Nephron progenitor cell (in vitro differentiated cells): ENCODE results near the gene ATP2C2.
"Not testable (repeated sequence)": the region's sequence is repeated elsewhere in the genome, so short reads cannot be mapped to it uniquely, and the experiment has no call there.

Experiments
- DNase-seq: peaks from one replicate; pipeline ENCODE4 v3.0.0; 2021
- H3K27ac Mint-ChIP-seq: 2 replicates; pipeline ENCODE4 v1.8.0; 2021; ENCODE audit warnings: mild to moderate bottlenecking, moderate library complexity, mixed read lengths
- H3K27me3 Mint-ChIP-seq: 2 replicates; pipeline ENCODE4 v1.8.0; 2021; ENCODE audit warnings: mild to moderate bottlenecking, low read depth, mixed read lengths; ENCODE audit not compliant: poor library complexity
- H3K36me3 Mint-ChIP-seq: 2 replicates; pipeline ENCODE4 v1.8.0; 2021; ENCODE audit warnings: low read depth, mixed read lengths
- H3K4me1 Mint-ChIP-seq: 2 replicates; pipeline ENCODE4 v1.8.0; 2021; ENCODE audit warnings: mixed read lengths
- H3K4me3 Mint-ChIP-seq: 2 replicates; pipeline ENCODE4 v1.8.0; 2021; ENCODE audit warnings: mild to moderate bottlenecking, moderate library complexity, mixed read lengths
- H3K9me3 Mint-ChIP-seq: 2 replicates; pipeline ENCODE4 v1.8.0; 2021; ENCODE audit warnings: mild to moderate bottlenecking, moderate library complexity, mixed read lengths
- CTCF ChIP-seq: fragments of 200-600 bp; sonication (generic); IDR thresholded peaks from 2 replicates; pipeline ENCODE4 v1.5.0; 2021; ENCODE audit warnings: antibody characterized with exemption

The ATP2C2 gene

DNA sequence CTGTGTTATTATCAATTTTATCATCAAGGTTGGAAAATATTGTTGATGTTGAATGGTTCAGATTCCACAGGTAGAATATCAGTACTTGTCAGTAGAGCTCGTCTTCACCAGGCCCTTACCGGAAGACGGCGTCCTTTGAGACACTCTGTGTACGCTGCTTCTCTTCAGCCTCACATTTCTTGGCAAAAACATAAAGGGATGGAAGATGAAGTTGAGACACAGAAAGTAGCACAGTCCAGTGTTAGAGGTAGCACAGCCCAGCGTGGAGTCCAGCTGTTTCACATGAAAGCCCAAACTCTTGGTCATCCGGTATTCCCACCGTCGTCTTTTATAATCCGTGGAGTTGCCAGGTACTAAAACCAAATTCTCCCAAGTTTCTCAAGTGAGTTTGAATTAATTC is 30.4 kb downstream of the ATP2C2 start:
- no peak for TF ChIP-seq CTCF
- H3K27me3 Mint-ChIP-seq: peaks cover 14% of the 10 kb centered on the region
- no peaks in the 10 kb centered on the region for H3K36me3 Mint-ChIP-seq
- peaks cover 20% of the 10 kb centered on the region for H3K9me3 Mint-ChIP-seq
- H3K4me1 Mint-ChIP-seq: peaks cover 13% of the 10 kb centered on the region
- DNase-seq: no peak
- no peak overlapping the region for H3K27ac Mint-ChIP-seq
- H3K4me3 Mint-ChIP-seq: no peak overlapping the region

DNA sequence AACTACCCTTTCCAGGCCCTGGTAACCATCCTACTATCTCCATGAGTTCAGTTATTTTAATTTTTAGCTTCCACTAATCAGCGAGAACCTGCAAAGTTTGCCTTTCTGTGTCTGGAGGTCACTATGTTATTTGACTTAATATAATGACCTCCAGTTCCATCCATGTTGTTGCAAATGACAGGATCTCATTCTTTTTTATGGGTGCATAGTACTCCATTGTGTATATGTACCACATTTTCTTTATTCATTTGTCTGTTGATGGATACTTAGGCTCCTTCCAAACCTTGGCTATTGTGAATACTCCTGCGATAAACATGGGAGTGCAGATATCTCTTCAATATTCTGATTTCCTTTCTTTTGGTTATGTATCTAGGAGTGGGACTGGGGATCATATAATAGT is 31.6 kb downstream of the ATP2C2 start:
- Mint-ChIP-seq H3K9me3 (peaks cover 20% of the 10 kb centered on the region), H3K4me1 (peaks cover 13% of the 10 kb centered on the region), H3K27me3 (peaks cover 24% of the 10 kb centered on the region)
- H3K36me3 Mint-ChIP-seq, DNase-seq, H3K27ac Mint-ChIP-seq, H3K4me3 Mint-ChIP-seq: not testable (repeated sequence)

- H3K36me3 Mint-ChIP-seq, H3K4me3 Mint-ChIP-seq, H3K4me1 Mint-ChIP-seq, DNase-seq, H3K27ac Mint-ChIP-seq: not testable (repeated sequence)
- H3K9me3 Mint-ChIP-seq: peaks cover 20% of the 10 kb centered on the region
- H3K27me3 Mint-ChIP-seq: peaks cover 54% of the 10 kb centered on the region
Observed at GRCh38 chr16:84403435-84403834, 35.1 kb downstream of the ATP2C2 start.

GRCh38 chr16:84404324-84404723 is 36.0 kb downstream of the ATP2C2 start:
- peaks cover 57% of the 10 kb centered on the region for H3K27me3 Mint-ChIP-seq
- no peak for TF ChIP-seq CTCF

DNA sequence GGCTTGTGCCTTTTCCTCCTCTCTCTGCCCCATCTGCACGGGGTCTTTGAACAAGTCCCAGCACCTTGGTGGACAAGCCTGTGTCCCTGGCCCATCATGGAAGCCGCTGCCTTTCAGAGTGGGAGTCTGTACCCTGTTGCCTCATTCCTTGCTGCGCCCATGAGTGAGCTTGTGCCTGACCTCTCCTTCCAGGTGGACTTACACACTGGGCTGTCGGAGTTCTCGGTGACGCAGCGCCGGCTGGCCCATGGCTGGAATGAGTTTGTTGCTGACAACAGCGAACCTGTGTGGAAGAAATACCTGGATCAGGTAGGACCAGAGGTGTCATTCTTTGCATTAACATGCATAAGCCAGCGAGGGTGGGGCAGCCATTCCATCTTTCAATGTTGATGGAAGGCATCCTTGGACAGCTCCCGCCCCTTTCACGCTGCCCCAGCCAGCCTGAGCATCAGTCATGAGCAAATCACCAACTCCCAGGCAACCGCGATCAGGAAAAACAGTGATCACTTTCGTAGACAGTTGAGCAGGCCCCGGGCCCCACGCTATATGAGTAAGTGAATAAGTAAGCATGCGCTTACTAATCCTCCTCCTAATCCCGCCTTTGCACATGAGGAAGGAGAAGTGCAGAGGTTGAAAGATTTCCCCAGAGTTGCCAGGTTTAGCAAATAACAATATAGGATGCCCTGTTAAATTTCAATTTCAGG is 36.8 kb downstream of the ATP2C2 start:
- TF ChIP-seq CTCF: no peak
- no peak for DNase-seq

More at GRCh38 chr16:84404324-84404723, 36.0 kb downstream of the ATP2C2 start:
- Mint-ChIP-seq H3K36me3 (no peaks in the 10 kb centered on the region), H3K9me3 (peaks cover 20% of the 10 kb centered on the region), H3K27ac (no peak overlapping the region), H3K4me1 (peaks cover 4% of the 10 kb centered on the region), H3K4me3 (no peak overlapping the region)
- no peak for DNase-seq

DNA sequence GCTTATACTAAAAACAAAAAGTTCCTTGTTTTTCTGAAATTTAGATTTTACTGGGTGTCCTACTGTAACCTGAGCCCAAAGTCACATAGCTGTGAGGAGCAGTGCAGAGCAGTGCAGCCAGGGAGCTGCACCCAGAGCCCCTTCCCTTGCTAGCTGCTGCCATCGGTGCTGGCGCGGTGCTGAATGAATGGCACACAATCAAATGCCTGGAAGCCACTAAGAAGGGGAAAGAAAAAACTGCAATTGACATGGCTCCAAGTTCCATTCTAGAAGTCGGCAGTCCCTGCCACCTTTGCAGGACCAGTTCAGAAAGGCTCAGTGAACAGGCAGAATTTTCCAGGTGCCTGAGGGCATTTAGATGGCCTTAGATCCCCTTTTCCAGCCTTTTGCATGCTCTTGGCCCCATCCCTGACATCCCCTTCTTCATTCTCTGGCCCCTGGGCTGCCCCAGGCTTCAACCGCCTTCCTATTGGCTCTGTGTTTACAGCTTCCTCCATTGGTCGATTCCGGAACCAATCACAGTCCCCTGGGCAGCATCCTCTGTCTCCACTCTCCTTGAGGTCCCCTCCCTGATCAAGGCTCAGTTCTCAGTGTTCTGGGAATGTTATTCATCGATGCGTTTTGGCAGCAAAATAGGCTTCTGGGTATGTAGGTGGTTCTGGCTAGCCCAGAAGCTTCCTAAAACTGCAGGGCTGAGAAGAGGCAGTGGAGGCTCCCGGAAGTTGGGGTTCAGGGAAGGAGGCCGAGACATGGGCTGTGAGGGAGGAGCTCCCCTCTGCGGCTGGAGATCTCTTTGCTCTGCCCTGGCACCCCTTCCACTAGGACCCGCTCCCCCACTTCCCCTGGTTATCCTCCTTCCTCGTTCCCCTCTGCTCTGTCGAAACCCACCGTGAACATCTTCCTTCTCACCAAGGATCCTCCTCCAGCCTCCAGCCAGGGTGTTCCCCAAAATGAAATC is 37.9 kb downstream of the ATP2C2 start:
- H3K36me3 Mint-ChIP-seq: no peaks in the 10 kb centered on the region
- H3K27me3 Mint-ChIP-seq: peaks cover 55% of the 10 kb centered on the region
- DNase-seq: no peak
- H3K4me1 Mint-ChIP-seq: peaks cover 4% of the 10 kb centered on the region
- peaks cover 15% of the 10 kb centered on the region for H3K9me3 Mint-ChIP-seq
- no peak overlapping the region for H3K4me3 Mint-ChIP-seq
- TF ChIP-seq CTCF: no peak
- H3K27ac Mint-ChIP-seq: no peak overlapping the region

More for the DNA sequence above, 36.8 kb downstream of the ATP2C2 start:
- no peak overlapping the region for H3K27ac Mint-ChIP-seq
- H3K27me3 Mint-ChIP-seq: peaks cover 54% of the 10 kb centered on the region
- peaks cover 4% of the 10 kb centered on the region for H3K4me1 Mint-ChIP-seq
- H3K36me3 Mint-ChIP-seq: no peaks in the 10 kb centered on the region
- no peak overlapping the region for H3K4me3 Mint-ChIP-seq
- peaks cover 20% of the 10 kb centered on the region for H3K9me3 Mint-ChIP-seq
